GM12864 (cell line): Measurements from ENCODE around the gene ADI1.

ENCODE experiments used
- DNase-seq: peaks from one replicate; pipeline ENCODE4 v3.0.0-alpha.2; 2011; ENCODE audit warnings: low read depth
- H3K4me3 ChIP-seq: 2 replicates; pipeline ENCODE4 v1.5.1; 2011; ENCODE audit warnings: mild to moderate bottlenecking, low read depth, low read length, control low read depth
- CTCF ChIP-seq: IDR thresholded peaks from 2 replicates; pipeline ENCODE4 v1.5.1; 2011; ENCODE audit warnings: low read depth, mild to moderate bottlenecking, moderate library complexity, low read length, control low read depth, inconsistent platforms; ENCODE audit errors: missing control alignments

Gene ADI1

GRCh38 chr2:3479430-3480320, 39.7 kb downstream of the ADI1 start:
- no peak for TF ChIP-seq CTCF
- no peak for DNase-seq
- no peak overlapping the region for H3K4me3 ChIP-seq

DNA sequence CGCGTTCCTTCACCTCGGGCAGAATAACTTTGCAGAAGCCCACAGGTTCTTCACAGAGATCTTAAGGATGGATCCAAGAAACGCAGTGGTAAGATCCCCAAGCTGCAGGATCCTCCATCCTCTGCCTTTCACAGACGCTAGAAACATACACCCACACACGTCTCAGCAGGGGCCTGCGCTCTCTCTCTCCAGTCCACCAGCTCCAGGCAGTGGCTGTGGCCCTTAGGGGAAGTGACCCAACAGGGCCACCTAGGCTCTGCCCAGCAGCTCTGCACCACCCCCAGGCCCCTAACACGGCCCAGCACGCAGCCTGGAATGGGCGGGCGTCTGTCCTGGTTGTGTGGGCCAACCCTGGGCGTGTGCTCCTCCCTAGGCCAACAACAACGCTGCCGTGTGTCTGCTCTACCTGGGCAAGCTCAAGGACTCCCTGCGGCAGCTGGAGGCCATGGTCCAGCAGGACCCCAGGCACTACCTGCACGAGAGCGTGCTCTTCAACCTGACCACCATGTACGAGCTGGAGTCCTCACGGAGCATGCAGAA, 40.4 kb downstream of the ADI1 start:
- H3K4me3 ChIP-seq: no peak overlapping the region
- no peak for DNase-seq
- no peak for TF ChIP-seq CTCF

GRCh38 chr2:3476985-3477327, 42.4 kb downstream of the ADI1 start:
- DNase-seq: no peak
- H3K4me3 ChIP-seq: no peak overlapping the region
- no peak for TF ChIP-seq CTCF

- DNase-seq: no peak
- no peak overlapping the region for H3K4me3 ChIP-seq
- TF ChIP-seq CTCF: no peak
Observed at GRCh38 chr2:3476321-3476984, 42.9 kb downstream of the ADI1 start.

DNA sequence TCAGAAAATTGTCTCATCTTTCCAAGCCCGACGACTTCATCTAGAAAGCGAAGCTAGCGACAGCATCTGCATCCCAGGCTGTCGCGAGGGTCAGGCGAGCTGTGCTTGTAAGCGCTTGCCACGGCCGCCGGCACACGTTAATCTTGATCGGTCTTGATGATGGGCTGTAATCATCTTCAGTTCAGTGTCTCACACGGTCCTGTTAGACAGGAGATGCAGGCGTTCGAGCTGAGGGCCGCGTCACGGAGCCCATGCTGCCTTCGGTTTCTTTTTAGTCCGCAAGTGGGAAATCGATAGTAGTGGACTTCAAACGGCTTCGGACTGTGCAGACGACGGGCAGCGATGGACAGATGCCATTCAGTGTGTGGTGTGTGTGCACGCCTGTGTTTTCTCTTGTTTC, 43.6 kb downstream of the ADI1 start:
- H3K4me3 ChIP-seq: no peak overlapping the region
- TF ChIP-seq CTCF: no peak
- no peak for DNase-seq

- no peak overlapping the region for H3K4me3 ChIP-seq
- DNase-seq: no peak
- no peak for TF ChIP-seq CTCF
Observed at GRCh38 chr2:3472966-3473365, 46.4 kb downstream of the ADI1 start.

DNA sequence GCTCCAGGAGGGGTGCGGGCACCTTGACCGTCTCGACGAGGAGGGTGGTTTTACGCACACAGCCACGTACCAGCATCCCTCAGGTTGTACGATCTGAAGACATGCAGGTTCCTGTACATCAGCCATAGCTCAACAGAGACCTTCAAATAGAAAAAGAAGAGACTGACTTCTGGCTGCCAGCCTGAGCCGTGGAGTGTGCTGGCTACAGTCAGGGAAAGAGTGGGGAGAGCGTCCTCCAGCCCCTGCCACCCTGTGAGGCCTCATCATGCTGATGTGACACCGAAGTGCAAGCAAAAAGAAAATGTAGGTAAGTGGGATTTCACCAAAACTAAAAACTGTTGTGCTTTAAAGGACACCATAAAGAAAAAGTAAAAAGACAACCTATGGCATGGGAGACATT, 47.0 kb downstream of the ADI1 start:
- TF ChIP-seq CTCF: no peak
- H3K4me3 ChIP-seq: no peak overlapping the region
- no peak for DNase-seq
